ENCODE data around the gene MCEMP1. TPM values are rescaled to one million over a fixed set of nuclear protein-coding genes. Genes with fewer than 3 reads are reported as not detected.

Gene MCEMP1
- total and polyA plus RNA-seq, 2 of the 13 experiments (the other 11 are each of a cell fraction or from before 2014, with no cell fraction given): not detected

DNA sequence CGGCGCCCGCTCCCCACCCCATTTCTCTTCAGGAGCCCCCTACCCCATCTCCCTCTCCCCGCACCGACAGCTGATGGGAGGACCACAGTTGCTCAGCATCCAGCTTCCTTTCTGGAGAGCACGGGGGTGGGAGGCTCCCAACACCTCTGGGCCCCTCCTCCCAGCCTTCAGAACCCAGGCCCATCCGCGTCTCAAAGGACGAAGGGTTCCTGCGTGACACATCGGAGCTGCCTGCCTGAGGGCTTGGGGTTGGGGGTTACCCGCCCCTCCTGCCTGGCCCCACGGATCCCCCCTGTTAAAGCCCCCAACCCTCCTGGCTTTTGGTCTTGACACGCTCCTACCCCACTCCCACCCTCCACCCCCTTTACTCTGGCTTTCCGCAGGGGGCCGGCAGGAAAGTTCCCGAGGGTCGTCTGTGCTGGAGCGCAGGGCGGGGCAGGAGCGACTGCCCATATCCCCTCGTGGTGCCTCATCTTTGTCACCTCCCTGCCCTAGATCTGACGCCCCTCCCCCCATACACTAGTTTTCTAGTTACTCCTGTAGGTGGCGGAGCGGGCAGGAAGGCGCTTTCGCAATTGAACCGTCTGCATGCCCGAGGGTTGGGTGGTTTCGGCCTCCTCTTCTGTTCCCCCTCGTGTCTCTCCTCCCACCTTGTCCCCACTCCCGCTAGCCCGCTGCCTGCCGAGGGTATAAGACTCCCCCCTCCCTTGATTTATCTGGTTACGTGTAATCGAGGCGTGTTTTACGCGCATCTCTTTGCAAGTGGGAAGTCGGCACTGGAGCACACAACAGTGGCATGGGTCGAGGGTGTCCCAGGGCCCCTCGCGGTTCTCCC, 4.7 kb downstream of the MCEMP1 start (continued):
- TF ChIP-seq NFAT5 (CRISPR knock-in tag; IDR thresholded peaks at IDR 0.05) (no peak), ZZZ3 (CRISPR knock-in tag; IDR thresholded peaks at IDR 0.05; ENCODE audit: borderline replicate concordance) (no peak), MLXIP (CRISPR knock-in tag; IDR thresholded peaks at IDR 0.05; ENCODE audit: borderline replicate concordance) (no peak), FOXC1 (CRISPR knock-in tag; IDR thresholded peaks at IDR 0.05; ENCODE audit: borderline replicate concordance) (no peak), SAFB2 (CRISPR knock-in tag; IDR thresholded peaks at IDR 0.05; ENCODE audit: borderline replicate concordance, low read depth) (no peak), ZFP37 (CRISPR knock-in tag; IDR thresholded peaks at IDR 0.05; ENCODE audit: borderline replicate concordance) (no peak), ZMAT3 (CRISPR knock-in tag; conservative IDR thresholded peaks at IDR 0.05) (no peak), SSRP1 (CRISPR knock-in tag; IDR thresholded peaks at IDR 0.05) (no peak), SP5 (CRISPR knock-in tag; IDR thresholded peaks at IDR 0.05; ENCODE audit: borderline replicate concordance, low read depth) (0 out of 2 replicates have a peak, but pooled peaks have one; percentile 14), TBX3 (IDR thresholded peaks at IDR 0.05; ENCODE audit: borderline replicate concordance) (no peak), RBM39 (IDR thresholded peaks at IDR 0.05; ENCODE audit: low read depth, low read length, poor library complexity, severe bottlenecking) (no peak), CBX1 (IDR thresholded peaks at IDR 0.05; ENCODE audit: low read depth) (no peak), CHD2 (IDR thresholded peaks at IDR 0.05; ENCODE audit: low read depth, low read length) (peak; percentile 56; the same call in 1 of the 2 replicates), HMG20A (CRISPR knock-in tag; IDR thresholded peaks at IDR 0.05; ENCODE audit: borderline replicate concordance) (no peak), ZNF281 (CRISPR knock-in tag; IDR thresholded peaks at IDR 0.05; ENCODE audit: borderline replicate concordance) (peak; percentile 99), ZNF841 (CRISPR knock-in tag; IDR thresholded peaks at IDR 0.05; ENCODE audit: borderline replicate concordance) (no peak)
- TF ChIP-seq, protein P1, sequence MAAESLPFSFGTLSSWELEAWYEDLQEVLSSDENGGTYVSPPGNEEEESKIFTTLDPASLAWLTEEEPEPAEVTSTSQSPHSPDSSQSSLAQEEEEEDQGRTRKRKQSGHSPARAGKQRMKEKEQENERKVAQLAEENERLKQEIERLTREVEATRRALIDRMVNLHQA (CRISPR knock-in tag; IDR thresholded peaks at IDR 0.05): no peak

All from HepG2 (cell line).